WTC11 (cell line): ENCODE data around the gene INO80D. TPM values are rescaled to one million over a fixed set of nuclear protein-coding genes. Genes with fewer than 3 reads are reported as not detected.
A peak's percentile ranks its signal among the peaks of the same experiment; 100 is the strongest.

Experiments
- ATAC-seq: fragments of 200-7000 bp; cut with Tn5 transposase; 2 replicates; pipeline ENCODE4 v1.10.0; 2021; ENCODE audit warnings: mild to moderate bottlenecking, moderate library complexity
- CTCF ChIA-PET: fragments of 300-600 bp; sonication (Branson Sonifier 250); formaldehyde crosslinking; loops from one replicate; lab custom pipeline; 2021; ENCODE audit warnings: antibody characterized with exemption; lab: Charles Lee
- POLR2A ChIA-PET: fragments of 350-600 bp; sonication (Branson Sonifier 250); formaldehyde crosslinking; loops from one replicate; lab custom pipeline; 2021; ENCODE audit warnings: antibody characterized with exemption; lab: Charles Lee
- DNase-seq: peaks from one replicate; pipeline ENCODE4 v3.0.0; 2021; ENCODE audit warnings: low spot score
- H3K27ac Mint-ChIP-seq: 2 replicates; pipeline ENCODE4 v1.8.0; 2021; ENCODE audit warnings: mixed read lengths
- H3K27me3 Mint-ChIP-seq: 2 replicates; pipeline ENCODE4 v1.8.0; 2021; ENCODE audit warnings: low read depth, mild to moderate bottlenecking, moderate library complexity, mixed read lengths
- H3K36me3 Mint-ChIP-seq: 2 replicates; pipeline ENCODE4 v1.8.0; 2021; ENCODE audit warnings: mixed read lengths
- H3K4me1 Mint-ChIP-seq: 2 replicates; pipeline ENCODE4 v1.8.0; 2022; ENCODE audit warnings: mixed read lengths
- H3K4me3 Mint-ChIP-seq: 2 replicates; pipeline ENCODE4 v1.8.0; 2021; ENCODE audit warnings: mild to moderate bottlenecking, moderate library complexity, mixed read lengths
- H3K9me3 Mint-ChIP-seq: 2 replicates; pipeline ENCODE4 v1.8.0; 2021; ENCODE audit warnings: mixed read lengths
- AFF4 ChIP-seq: sonication (generic); formaldehyde crosslinking; IDR thresholded peaks from 2 replicates; pipeline ENCODE4 v1.8.1; 2023; ENCODE audit warnings: mild to moderate bottlenecking, missing genetic modification reagents, borderline replicate concordance
- CDX4 ChIP-seq: fragments of 250-450 bp; sonication (Bioruptor Pico); IDR thresholded peaks from 2 replicates; pipeline ENCODE4 v1.9.0; 2021; ENCODE audit warnings: moderate library complexity, mild to moderate bottlenecking, inconsistent platforms, borderline replicate concordance
- CREB1 ChIP-seq: sonication (generic); formaldehyde crosslinking; IDR thresholded peaks from 2 replicates; pipeline ENCODE4 v1.8.0; 2023; ENCODE audit warnings: mild to moderate bottlenecking, missing genetic modification reagents
- CREM ChIP-seq: sonication (generic); formaldehyde crosslinking; IDR thresholded peaks from 2 replicates; pipeline ENCODE4 v1.8.1; 2022; ENCODE audit warnings: mild to moderate bottlenecking, missing genetic modification reagents, moderate library complexity
- CTCF ChIP-seq: fragments of 200-600 bp; IDR thresholded peaks from 2 replicates; pipeline ENCODE4 v1.8.0; 2022; ENCODE audit warnings: antibody characterized with exemption
- ELF4 ChIP-seq: sonication (generic); formaldehyde crosslinking; IDR thresholded peaks from 2 replicates; pipeline ENCODE4 v1.8.1; 2022; ENCODE audit warnings: low read depth, mild to moderate bottlenecking, moderate library complexity, missing genetic modification reagents
- EMX1 ChIP-seq: fragments of 250-450 bp; sonication (Bioruptor Pico); IDR thresholded peaks from 2 replicates; pipeline ENCODE4 v1.8.0; 2021; ENCODE audit warnings: mild to moderate bottlenecking
- FOXP4 ChIP-seq: sonication (generic); formaldehyde crosslinking; IDR thresholded peaks from 2 replicates; pipeline ENCODE4 v1.8.0; 2022; ENCODE audit warnings: mild to moderate bottlenecking, missing genetic modification reagents
- GRHL2 ChIP-seq: fragments of 250-450 bp; sonication (Bioruptor Pico); IDR thresholded peaks from 2 replicates; pipeline ENCODE4 v1.8.0; 2022; ENCODE audit warnings: mild to moderate bottlenecking, moderate library complexity; ENCODE audit not compliant: insufficient replicate concordance, severe bottlenecking
- GTF2I ChIP-seq: fragments of 250-450 bp; sonication (Bioruptor Pico); conservative IDR thresholded peaks from 2 replicates; pipeline ENCODE4 v1.4.0; 2021; ENCODE audit warnings: mild to moderate bottlenecking
- JAZF1 ChIP-seq: fragments of 250-450 bp; sonication (Bioruptor Pico); IDR thresholded peaks from 2 replicates; pipeline ENCODE4 v1.9.0; 2021; ENCODE audit warnings: moderate library complexity, mild to moderate bottlenecking, inconsistent platforms
- MLX ChIP-seq: sonication (generic); formaldehyde crosslinking; IDR thresholded peaks from 2 replicates; pipeline ENCODE4 v1.8.1; 2023; ENCODE audit warnings: mild to moderate bottlenecking, missing genetic modification reagents, moderate library complexity
- MXD4 ChIP-seq: fragments of 250-450 bp; sonication (Bioruptor Pico); IDR thresholded peaks from 2 replicates; pipeline ENCODE4 v1.8.0; 2021; ENCODE audit warnings: mild to moderate bottlenecking, moderate library complexity, borderline replicate concordance
- NFE2L1 ChIP-seq: sonication (generic); formaldehyde crosslinking; IDR thresholded peaks from 2 replicates; pipeline ENCODE4 v1.8.1; 2023; ENCODE audit warnings: missing genetic modification reagents
- NR2C2 ChIP-seq: sonication (generic); formaldehyde crosslinking; IDR thresholded peaks from 2 replicates; pipeline ENCODE4 v1.8.0; 2022; ENCODE audit warnings: mild to moderate bottlenecking, missing genetic modification reagents
- OVOL2 ChIP-seq: fragments of 250-450 bp; sonication (Bioruptor Pico); IDR thresholded peaks from 2 replicates; pipeline ENCODE4 v1.9.0; 2021; ENCODE audit warnings: mild to moderate bottlenecking, borderline replicate concordance
- RORB ChIP-seq: fragments of 250-450 bp; sonication (Bioruptor Pico); IDR thresholded peaks from 2 replicates; pipeline ENCODE4 v1.9.0; 2021; ENCODE audit warnings: mild to moderate bottlenecking
- SMAD4 ChIP-seq: sonication (generic); formaldehyde crosslinking; IDR thresholded peaks from 2 replicates; pipeline ENCODE4 v1.8.0; 2022; ENCODE audit warnings: mild to moderate bottlenecking, missing genetic modification reagents
- SP1 ChIP-seq: sonication (generic); formaldehyde crosslinking; conservative IDR thresholded peaks from 2 replicates; pipeline ENCODE4 v1.8.1; 2022; ENCODE audit warnings: missing genetic modification reagents
- STAT6 ChIP-seq: sonication (generic); formaldehyde crosslinking; conservative IDR thresholded peaks from 2 replicates; pipeline ENCODE4 v1.8.1; 2023; ENCODE audit warnings: mild to moderate bottlenecking, low read depth, missing genetic modification reagents, moderate library complexity
- TCF7 ChIP-seq: sonication (generic); formaldehyde crosslinking; IDR thresholded peaks from 2 replicates; pipeline ENCODE4 v1.8.0; 2022; ENCODE audit warnings: mild to moderate bottlenecking, low read depth, missing genetic modification reagents, moderate library complexity
- ZNF232 ChIP-seq: sonication (generic); formaldehyde crosslinking; IDR thresholded peaks from 2 replicates; pipeline ENCODE4 v1.8.0; 2022; ENCODE audit warnings: mild to moderate bottlenecking, missing genetic modification reagents
- ZNF263 ChIP-seq: sonication (generic); formaldehyde crosslinking; IDR thresholded peaks from 2 replicates; pipeline ENCODE4 v1.8.1; 2022; ENCODE audit warnings: low read depth, mild to moderate bottlenecking, moderate library complexity, missing genetic modification reagents
- ZNF317 ChIP-seq: sonication (generic); formaldehyde crosslinking; IDR thresholded peaks from 2 replicates; pipeline ENCODE4 v1.8.1; 2023; ENCODE audit warnings: low read depth, mild to moderate bottlenecking, moderate library complexity, missing genetic modification reagents, borderline replicate concordance
- total RNA-seq: library from RNA; stranded (reverse); gene quantifications from 3 replicates; pipeline ENCODE4 v1.2.3, GENCODE V29; 2021

INO80D gene
- total RNA-seq, 1 experiment from 2014 or later = 30.9 TPM

- H3K27ac Mint-ChIP-seq = no peak overlapping the region
- no peaks in the 10 kb centered on the region for H3K36me3 Mint-ChIP-seq
- ChIA-PET CTCF (interaction anchor here (1.2 to 1.5 kb wide), 2 partner anchors 19 to 37 kb away, joined by 3 to 4 read pairs; no protein-coding TSS in a partner anchor), POLR2A (no interaction called here)
- TF ChIP-seq TCF7 (CRISPR knock-in tag) (no peak), ELF4 (CRISPR knock-in tag) (no peak), FOXP4 (CRISPR knock-in tag) (no peak), GRHL2 (CRISPR knock-in tag) (no peak), OVOL2 (CRISPR knock-in tag) (no peak), SMAD4 (CRISPR knock-in tag) (no peak), MLX (CRISPR knock-in tag) (no peak), GTF2I (CRISPR knock-in tag) (no peak), EMX1 (CRISPR knock-in tag) (no peak), CDX4 (CRISPR knock-in tag) (no peak), JAZF1 (no peak), ZNF317 (CRISPR knock-in tag) (no peak)
- H3K27me3 Mint-ChIP-seq = no peaks in the 10 kb centered on the region
- ATAC-seq (no peak), DNase-seq (no peak)
- H3K9me3 Mint-ChIP-seq = no peaks in the 10 kb centered on the region
- peaks cover 33% of the 10 kb centered on the region for H3K4me1 Mint-ChIP-seq
- H3K4me3 Mint-ChIP-seq = no peak overlapping the region
Measured at GRCh38 chr2:205967391-205968075, 118.4 kb downstream of the INO80D start.

- DNase-seq (no peak), ATAC-seq (peak; percentile 26)
- Mint-ChIP-seq H3K27me3 (no peaks in the 10 kb centered on the region), H3K4me1 (peaks cover 28% of the 10 kb centered on the region), H3K27ac (no peak overlapping the region), H3K4me3 (no peak overlapping the region), H3K9me3 (no peaks in the 10 kb centered on the region), H3K36me3 (no peaks in the 10 kb centered on the region)
- CTCF ChIA-PET = interaction anchor here (1.4 kb wide), 1 partner anchor 17 kb away, joined by 4 read pairs; no protein-coding TSS in a partner anchor
- POLR2A ChIA-PET = no interaction called here
- no peak for TF ChIP-seq SP1 (CRISPR knock-in tag)
- TF ChIP-seq NR2C2 (CRISPR knock-in tag) = no peak
- TF ChIP-seq RORB (CRISPR knock-in tag) = no peak
- no peak for TF ChIP-seq CREM
- TF ChIP-seq CREB1 (CRISPR knock-in tag) = no peak
- no peak for TF ChIP-seq CTCF
- TF ChIP-seq AFF4 (CRISPR knock-in tag) = no peak
- no peak for TF ChIP-seq MXD4
- TF ChIP-seq NFE2L1 (CRISPR knock-in tag) = no peak
- TF ChIP-seq ZNF232 (CRISPR knock-in tag) = no peak
- TF ChIP-seq GRHL2 (CRISPR knock-in tag) = no peak
- no peak for TF ChIP-seq STAT6
- TF ChIP-seq ZNF263 = no peak
Measured at GRCh38 chr2:205965707-205966106, 120.3 kb downstream of the INO80D start.
